ENCODE data around the gene CNTN4.
"Not testable (repeated sequence)": the region's sequence is repeated elsewhere in the genome, so short reads cannot be mapped to it uniquely, and the experiment has no call there.

Gene CNTN4

GRCh38 chr3:2793987-2794386, 695.3 kb downstream of the CNTN4 start:
- TF ChIP-seq, protein P1, sequence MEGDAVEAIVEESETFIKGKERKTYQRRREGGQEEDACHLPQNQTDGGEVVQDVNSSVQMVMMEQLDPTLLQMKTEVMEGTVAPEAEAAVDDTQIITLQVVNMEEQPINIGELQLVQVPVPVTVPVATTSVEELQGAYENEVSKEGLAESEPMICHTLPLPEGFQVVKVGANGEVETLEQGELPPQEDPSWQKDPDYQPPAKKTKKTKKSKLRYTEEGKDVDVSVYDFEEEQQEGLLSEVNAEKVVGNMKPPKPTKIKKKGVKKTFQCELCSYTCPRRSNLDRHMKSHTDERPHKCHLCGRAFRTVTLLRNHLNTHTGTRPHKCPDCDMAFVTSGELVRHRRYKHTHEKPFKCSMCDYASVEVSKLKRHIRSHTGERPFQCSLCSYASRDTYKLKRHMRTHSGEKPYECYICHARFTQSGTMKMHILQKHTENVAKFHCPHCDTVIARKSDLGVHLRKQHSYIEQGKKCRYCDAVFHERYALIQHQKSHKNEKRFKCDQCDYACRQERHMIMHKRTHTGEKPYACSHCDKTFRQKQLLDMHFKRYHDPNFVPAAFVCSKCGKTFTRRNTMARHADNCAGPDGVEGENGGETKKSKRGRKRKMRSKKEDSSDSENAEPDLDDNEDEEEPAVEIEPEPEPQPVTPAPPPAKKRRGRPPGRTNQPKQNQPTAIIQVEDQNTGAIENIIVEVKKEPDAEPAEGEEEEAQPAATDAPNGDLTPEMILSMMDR (IDR thresholded peaks at IDR 0.05; ENCODE audit: borderline replicate concordance, control extremely low read depth, extremely low read depth, insufficient read depth, missing control alignments) = no peak
- DNase-seq (ENCODE audit: low spot score) = no peak
- in situ Hi-C loops (cut with MboI; ENCODE audit: low sequenced_read_pairs, unreplicated experiment) = no loop called here

DNA sequence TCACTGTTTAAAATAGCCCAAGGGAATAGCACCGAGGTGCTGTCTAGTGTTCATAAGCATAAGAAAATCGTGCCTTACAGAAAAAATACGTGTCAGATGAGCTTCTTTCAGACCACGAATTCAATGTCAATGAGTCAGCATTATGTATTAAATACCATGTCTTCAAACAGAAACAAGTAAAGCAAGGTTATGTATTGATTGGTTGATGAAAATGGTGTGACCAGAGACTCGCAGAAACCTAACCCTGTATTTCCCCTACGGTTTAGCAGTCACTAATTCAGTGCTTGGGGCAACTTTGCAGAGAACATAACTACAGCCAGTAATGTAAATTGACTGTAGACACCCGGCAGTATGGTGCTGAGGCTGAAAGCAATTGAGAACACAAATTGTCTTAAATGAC, 703.8 kb downstream of the CNTN4 start:
- in situ Hi-C loops (cut with MboI; ENCODE audit: low sequenced_read_pairs, unreplicated experiment) = no loop called here
- TF ChIP-seq, protein P1 (IDR thresholded peaks at IDR 0.05; ENCODE audit: borderline replicate concordance, control extremely low read depth, extremely low read depth, insufficient read depth, missing control alignments) = no peak
- DNase-seq (ENCODE audit: low spot score) = no peak

DNA sequence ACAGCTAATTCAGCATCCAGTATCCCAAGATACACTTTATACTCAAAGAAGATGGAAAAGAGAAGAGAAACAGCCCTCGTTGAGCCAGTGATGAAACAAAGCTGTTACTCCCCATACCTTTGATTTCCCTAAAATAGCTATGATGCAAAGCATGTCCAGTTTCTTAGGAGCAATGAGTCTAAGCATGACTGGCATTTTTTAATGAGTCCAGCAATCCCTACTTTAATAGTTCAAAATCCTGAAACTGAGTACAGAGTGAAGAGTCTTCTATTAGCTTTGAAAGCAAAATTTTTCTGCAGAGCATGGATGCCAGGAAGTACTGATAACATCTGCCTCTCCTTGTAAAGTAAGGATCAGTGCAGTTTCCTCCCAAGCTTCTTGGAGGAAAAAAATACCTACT, 708.8 kb downstream of the CNTN4 start:
- no peak for DNase-seq (ENCODE audit: low spot score)
- TF ChIP-seq, protein P1 (IDR thresholded peaks at IDR 0.05; ENCODE audit: borderline replicate concordance, control extremely low read depth, extremely low read depth, insufficient read depth, missing control alignments) = no peak
- in situ Hi-C loops (cut with MboI; ENCODE audit: low sequenced_read_pairs, unreplicated experiment) = no loop called here

GRCh38 chr3:2810723-2811122, 712.1 kb downstream of the CNTN4 start:
- DNase-seq (ENCODE audit: low spot score) = no peak
- TF ChIP-seq, protein P1 (IDR thresholded peaks at IDR 0.05; ENCODE audit: borderline replicate concordance, control extremely low read depth, extremely low read depth, insufficient read depth, missing control alignments) = no peak
- in situ Hi-C loops (cut with MboI; ENCODE audit: low sequenced_read_pairs, unreplicated experiment) = no loop called here

DNA sequence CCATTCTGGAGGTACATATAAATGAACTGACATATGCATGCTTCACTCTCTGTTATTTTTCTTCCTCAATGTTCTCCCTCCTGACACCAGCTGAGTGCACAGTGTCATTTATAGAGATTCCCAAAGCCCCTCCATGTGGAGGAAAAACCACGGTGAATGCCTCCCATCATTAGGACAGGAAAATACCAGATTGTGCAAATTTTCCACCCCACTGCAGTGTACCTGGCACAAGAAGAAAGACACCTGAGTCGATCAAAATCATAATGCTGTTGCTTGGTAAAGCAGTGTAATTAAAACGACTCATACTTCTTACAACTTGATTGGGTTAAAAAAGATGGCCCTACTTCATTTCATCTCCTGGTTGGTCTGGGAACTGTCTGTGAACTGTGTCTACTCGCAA, 720.9 kb downstream of the CNTN4 start:
- DNase-seq (ENCODE audit: low spot score) = no peak
- TF ChIP-seq, protein P1 (IDR thresholded peaks at IDR 0.05; ENCODE audit: borderline replicate concordance, control extremely low read depth, extremely low read depth, insufficient read depth, missing control alignments) = no peak
- in situ Hi-C loops (cut with MboI; ENCODE audit: low sequenced_read_pairs, unreplicated experiment) = no loop called here

DNA sequence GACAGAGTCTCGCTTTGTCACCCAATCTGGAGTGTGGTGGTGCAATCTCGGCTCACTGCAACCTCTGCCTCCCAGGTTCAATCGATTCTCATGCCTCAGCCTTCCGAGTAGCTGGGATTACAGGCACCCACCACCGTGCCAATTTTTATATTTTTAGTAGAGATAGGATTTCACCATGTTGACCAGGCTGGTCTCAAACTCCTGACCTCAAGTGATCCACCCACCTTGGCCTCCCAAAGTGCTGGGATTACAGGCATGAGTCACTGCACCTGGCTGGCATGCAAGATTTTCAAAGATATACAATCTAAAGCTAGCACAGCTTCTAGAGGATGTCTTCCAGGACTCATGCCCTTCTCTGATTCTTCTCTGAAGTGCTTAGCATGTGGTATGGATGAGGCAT, 722.3 kb downstream of the CNTN4 start:
- in situ Hi-C loops (cut with MboI; ENCODE audit: low sequenced_read_pairs, unreplicated experiment) = not testable (repeated sequence)

DNA sequence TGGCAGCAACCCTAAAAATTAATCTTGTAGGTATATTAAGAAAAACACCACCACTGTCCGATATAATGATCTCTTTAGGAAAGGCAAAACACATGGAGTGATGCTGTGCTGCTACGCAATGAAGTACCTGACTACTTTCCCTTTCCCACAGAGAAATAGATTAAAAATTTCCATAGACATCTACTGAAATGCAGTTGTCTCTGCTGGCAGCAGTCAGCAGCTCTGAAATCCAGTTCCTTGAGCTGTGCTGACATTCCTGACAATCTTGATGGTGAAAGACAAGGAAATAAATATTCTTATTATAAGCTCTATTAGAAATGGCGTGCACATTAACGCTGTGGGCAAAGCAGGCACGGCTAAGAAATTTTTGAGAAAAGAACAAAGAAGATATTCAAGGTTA, 723.9 kb downstream of the CNTN4 start:
- TF ChIP-seq, protein P1 (IDR thresholded peaks at IDR 0.05; ENCODE audit: borderline replicate concordance, control extremely low read depth, extremely low read depth, insufficient read depth, missing control alignments) = no peak
- no peak for DNase-seq (ENCODE audit: low spot score)
- in situ Hi-C loops (cut with MboI; ENCODE audit: low sequenced_read_pairs, unreplicated experiment) = no loop called here

More for the DNA sequence above, 722.3 kb downstream of the CNTN4 start:
- DNase-seq (ENCODE audit: low spot score) = not testable (repeated sequence)
